Upper lobe of left lung (tissue), 6 donors: Measurements from ENCODE around the gene PELO. TPM values are rescaled to one million over a fixed set of nuclear protein-coding genes. Genes with fewer than 3 reads are reported as not detected.

ENCODE experiments used
- ATAC-seq, 2 donors: fragments of 200-7000 bp; cut with Tn5 transposase; one replicate each; pipeline ENCODE4 v1.9.1; 2022; ENCODE audit warnings: mild to moderate bottlenecking in 2 of 2, moderate library complexity in 2 of 2; ENCODE audit not compliant: low FRiP score in 2 of 2
- DNase-seq, 2 donors: peaks; one replicate each; pipeline ENCODE4 v3.0.0-alpha.2; 2019 to 2020
- H3K27ac ChIP-seq, 4 donors: fragments of 200-600 bp; sonication (generic); one replicate each; pipeline ENCODE4 v1.5.1; 2016 to 2019
- H3K27me3 ChIP-seq, 4 donors: fragments of 200-600 bp; sonication (generic); one replicate each; pipeline ENCODE4 v1.5.1; 2017 to 2019
- H3K36me3 ChIP-seq, 4 donors: fragments of 200-600 bp; sonication (generic); one replicate each; pipeline ENCODE4 v1.5.1; 2016 to 2019
- H3K4me1 ChIP-seq, 4 donors: fragments of 200-600 bp; sonication (generic); one replicate each; pipeline ENCODE4 v1.5.1; 2018 to 2019
- H3K4me3 ChIP-seq, 4 donors: fragments of 200-600 bp; sonication (generic); one replicate each; pipeline ENCODE4 v1.5.1; 2017 to 2019; ENCODE audit warnings: mild to moderate bottlenecking in 2 of 4, moderate library complexity in 1 of 4
- H3K9me3 ChIP-seq, 4 donors: fragments of 200-600 bp; sonication (generic); one replicate each; pipeline ENCODE4 v1.5.1; 2018 to 2019
- EP300 ChIP-seq, 4 donors: sonication (generic); formaldehyde crosslinking; IDR thresholded peaks; one replicate each; pipeline ENCODE4 v1.5.1; 2017; ENCODE audit warnings: antibody characterized with exemption in 4 of 4, control low read depth in 2 of 4
- POLR2A ChIP-seq, 4 donors: fragments of 450-650 bp; IDR thresholded peaks; one replicate each; pipeline ENCODE4 v1.5.1; 2016 to 2017; ENCODE audit warnings: antibody characterized with exemption in 4 of 4, mild to moderate bottlenecking in 2 of 4
- POLR2AphosphoS5 ChIP-seq, 2 donors: sonication (generic); formaldehyde crosslinking; IDR thresholded peaks; one replicate each; pipeline ENCODE4 v1.5.1; 2017; ENCODE audit warnings: antibody characterized with exemption in 2 of 2
- WGBS, 2 donors: methylation state at CpG; one replicate each; pipeline ENCODE4 v1.1.5; 2017 to 2018; 5-methylcytosine and 5-hydroxymethylcytosine counted together
- total RNA-seq, 6 donors: library from RNA; depleted of rRNA in 4 of 6; stranded (reverse); fragments of >200 nt in 4 of 6; gene quantifications; one replicate each; pipeline versions ENCODE4 v1.1.0 to v1.2.1, GENCODE V29; 2016 to 2021
- TF ChIP-seq, protein P1 (sequence below), 6 experiments: fragments of 450-650 bp in 4 of 6; fragments of 200-600 bp in 2 of 6; sonication (generic) in 2 of 6; IDR thresholded peaks; one replicate each; pipeline ENCODE4 v1.5.1; 2016 to 2019; ENCODE audit warnings: antibody characterized with exemption in 6 of 6
- donor health status: DM: no; HTN: no; CAD: no; lungs with moderate emphysema.
- donor health status: DM: no; HTN: yes; CAD: no; lungs with severe emphysema.

Gene PELO
- total RNA-seq, 6 donors from 2014 or later = 15.0 to 42.3 (median 28.7) TPM

DNA sequence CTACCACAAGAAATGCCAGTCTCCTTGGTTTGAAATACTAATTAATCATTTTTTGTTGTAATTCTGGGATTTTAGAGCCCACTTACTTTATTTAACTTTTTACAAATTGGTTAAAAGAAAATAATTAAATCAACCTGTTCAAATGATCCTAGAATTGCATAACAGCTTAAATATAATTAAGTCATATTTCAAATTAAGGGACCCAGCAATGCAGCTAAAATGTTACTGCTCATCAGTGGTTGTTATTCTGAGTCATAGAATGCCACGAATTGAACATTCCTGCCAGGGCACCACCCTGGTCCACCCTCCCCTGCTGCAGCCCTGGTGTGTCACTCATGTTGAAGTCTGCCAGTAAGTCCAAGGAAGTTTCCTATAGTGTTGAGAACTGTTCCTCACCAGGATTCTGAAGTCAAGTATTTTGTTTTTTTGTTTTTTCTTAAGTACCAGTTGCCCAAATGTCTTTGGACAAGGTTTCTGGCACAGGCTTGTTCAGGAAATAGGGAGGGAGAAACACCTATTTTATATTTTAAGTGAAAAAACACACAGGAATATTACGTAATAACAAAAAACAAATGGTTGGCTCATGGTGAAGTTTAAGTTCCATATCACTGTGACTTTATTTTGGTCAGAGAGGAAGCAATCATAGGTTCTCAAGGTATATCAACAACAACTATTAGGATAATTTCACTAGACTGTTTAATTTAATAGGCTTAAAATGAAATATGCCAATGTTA, 4.3 kb upstream of the PELO start:
- WGBS, 2 donors = 29% methylated on average over 2 of the region's 2 CpGs
- no peak for ATAC-seq
- H3K36me3 ChIP-seq = no peaks in the 10 kb centered on the region
- H3K9me3 ChIP-seq = no peaks in the 10 kb centered on the region
- TF ChIP-seq POLR2A (IDR thresholded peaks at IDR 0.05) (no peak), EP300 (IDR thresholded peaks at IDR 0.05) (peak in 1 of 4 donors; percentile 33), POLR2AphosphoS5 (IDR thresholded peaks at IDR 0.05) (peak; percentile 42 to 65)
- TF ChIP-seq, protein P1, sequence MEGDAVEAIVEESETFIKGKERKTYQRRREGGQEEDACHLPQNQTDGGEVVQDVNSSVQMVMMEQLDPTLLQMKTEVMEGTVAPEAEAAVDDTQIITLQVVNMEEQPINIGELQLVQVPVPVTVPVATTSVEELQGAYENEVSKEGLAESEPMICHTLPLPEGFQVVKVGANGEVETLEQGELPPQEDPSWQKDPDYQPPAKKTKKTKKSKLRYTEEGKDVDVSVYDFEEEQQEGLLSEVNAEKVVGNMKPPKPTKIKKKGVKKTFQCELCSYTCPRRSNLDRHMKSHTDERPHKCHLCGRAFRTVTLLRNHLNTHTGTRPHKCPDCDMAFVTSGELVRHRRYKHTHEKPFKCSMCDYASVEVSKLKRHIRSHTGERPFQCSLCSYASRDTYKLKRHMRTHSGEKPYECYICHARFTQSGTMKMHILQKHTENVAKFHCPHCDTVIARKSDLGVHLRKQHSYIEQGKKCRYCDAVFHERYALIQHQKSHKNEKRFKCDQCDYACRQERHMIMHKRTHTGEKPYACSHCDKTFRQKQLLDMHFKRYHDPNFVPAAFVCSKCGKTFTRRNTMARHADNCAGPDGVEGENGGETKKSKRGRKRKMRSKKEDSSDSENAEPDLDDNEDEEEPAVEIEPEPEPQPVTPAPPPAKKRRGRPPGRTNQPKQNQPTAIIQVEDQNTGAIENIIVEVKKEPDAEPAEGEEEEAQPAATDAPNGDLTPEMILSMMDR (IDR thresholded peaks at IDR 0.05) = no peak
- H3K4me3 ChIP-seq = no peak overlapping the region
- H3K4me1 ChIP-seq = peaks cover 7 to 18% (median 11%) of the 10 kb centered on the region in 4 donors
- DNase-seq = peak in 1 of 2 donors; percentile 45
- no peaks in the 10 kb centered on the region for H3K27me3 ChIP-seq
- peak overlapping the region in 2 of 4 donors; percentile 42 to 48 for H3K27ac ChIP-seq

DNA sequence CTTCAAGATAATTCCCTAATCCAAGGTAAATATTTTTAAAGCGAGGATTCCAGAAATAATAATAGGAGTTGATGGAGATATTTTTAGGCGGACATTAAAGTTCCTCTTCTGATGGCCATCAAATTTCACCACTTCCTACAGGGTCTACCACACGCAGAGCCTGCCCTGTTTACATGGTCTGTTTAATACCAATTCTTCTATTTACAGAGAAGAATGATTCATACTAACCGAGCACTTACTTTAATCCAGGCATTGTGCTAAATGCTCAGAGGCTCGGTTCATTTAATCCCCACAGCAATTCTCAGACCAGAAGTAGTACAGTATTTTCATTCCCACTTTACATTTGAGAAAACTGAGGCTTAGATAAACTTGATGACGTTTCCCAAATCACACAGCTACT, 3.0 kb upstream of the PELO start:
- no peaks in the 10 kb centered on the region for H3K9me3 ChIP-seq
- DNase-seq = no peak
- no peak overlapping the region for H3K4me3 ChIP-seq
- H3K27me3 ChIP-seq = no peaks in the 10 kb centered on the region
- 60 to 73% methylated on average over 6 of the region's 6 CpGs for WGBS, 2 donors
- H3K27ac ChIP-seq = no peak overlapping the region
- H3K36me3 ChIP-seq = no peaks in the 10 kb centered on the region
- peaks cover 7 to 18% (median 11%) of the 10 kb centered on the region in 4 donors for H3K4me1 ChIP-seq
- no peak for ATAC-seq
- TF ChIP-seq POLR2AphosphoS5 (IDR thresholded peaks at IDR 0.05) (no peak), EP300 (IDR thresholded peaks at IDR 0.05) (no peak), POLR2A (IDR thresholded peaks at IDR 0.05) (no peak)
- TF ChIP-seq, protein P1 (IDR thresholded peaks at IDR 0.05) = no peak

DNA sequence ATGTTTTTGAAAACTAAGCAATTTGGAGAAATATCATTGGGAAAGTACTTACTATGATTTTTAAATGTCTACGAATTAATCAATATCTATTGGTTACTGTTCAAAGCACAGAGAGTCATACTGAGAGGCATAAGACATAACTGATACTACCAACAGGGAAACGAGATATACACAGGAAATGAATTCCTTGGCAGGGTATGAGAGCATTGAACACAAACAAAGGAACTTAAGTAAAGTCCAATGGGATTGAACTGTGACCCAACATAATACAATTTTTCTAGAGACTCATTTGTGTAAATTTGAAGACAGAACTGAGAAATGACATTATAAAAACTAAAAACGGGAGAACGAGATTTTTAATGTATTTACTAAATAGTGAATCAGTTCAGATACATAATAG, 1.3 kb upstream of the PELO start:
- ATAC-seq (no peak), DNase-seq (no peak)
- Histone ChIP-seq H3K4me1 (peaks cover 7 to 18% (median 11%) of the 10 kb centered on the region in 4 donors), H3K9me3 (no peaks in the 10 kb centered on the region), H3K27me3 (no peaks in the 10 kb centered on the region), H3K36me3 (no peaks in the 10 kb centered on the region), H3K27ac (peak overlapping the region in 3 of 4 donors; percentile 89 to 94 (median 89)), H3K4me3 (no peak overlapping the region)
- TF ChIP-seq EP300 (IDR thresholded peaks at IDR 0.05) (no peak), POLR2A (IDR thresholded peaks at IDR 0.05) (no peak), POLR2AphosphoS5 (IDR thresholded peaks at IDR 0.05) (no peak)
- TF ChIP-seq, protein P1 (IDR thresholded peaks at IDR 0.05) = no peak
- 36 to 38% methylated on average over 4 of the region's 4 CpGs for WGBS, 2 donors

DNA sequence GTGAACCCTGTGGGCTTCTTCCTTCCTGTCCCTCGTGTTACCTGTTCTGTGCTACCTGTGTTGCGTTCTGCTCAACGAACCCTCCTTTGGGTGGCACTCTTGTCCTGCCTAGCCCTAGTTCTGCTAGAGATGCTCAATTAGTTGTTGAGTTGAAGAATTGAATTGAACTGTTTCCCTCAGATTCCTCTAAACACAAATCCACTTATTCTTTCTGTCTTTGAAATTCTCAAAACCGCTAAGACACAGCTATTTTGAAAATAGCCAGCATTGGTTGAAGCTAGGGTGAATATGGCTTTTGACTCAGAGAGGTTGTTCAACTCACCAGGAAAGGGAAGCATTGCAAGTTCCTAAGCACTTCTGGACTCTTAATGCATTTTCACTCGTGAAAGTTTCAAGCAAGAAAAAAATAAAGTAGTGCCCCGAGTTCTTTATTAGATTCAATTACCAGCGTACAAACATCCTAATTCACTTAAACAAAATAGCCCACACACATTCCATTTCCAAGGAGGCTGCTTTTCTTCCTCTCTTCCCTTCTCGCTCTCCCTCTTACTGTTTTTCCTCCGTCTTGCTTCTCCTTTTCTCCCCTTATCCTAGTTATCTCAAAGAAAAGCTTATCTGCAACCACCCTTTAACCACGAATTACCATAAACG, 642 bp upstream of the PELO start:
- Histone ChIP-seq H3K4me1 (peaks cover 7 to 18% (median 11%) of the 10 kb centered on the region in 4 donors), H3K27me3 (no peaks in the 10 kb centered on the region), H3K36me3 (no peaks in the 10 kb centered on the region), H3K27ac (peak overlapping the region; percentile 88 to 94 (median 89)), H3K4me3 (peak overlapping the region; percentile 51 to 81 (median 61)), H3K9me3 (no peaks in the 10 kb centered on the region)
- no peak for TF ChIP-seq EP300 (IDR thresholded peaks at IDR 0.05)
- TF ChIP-seq, protein P1 (IDR thresholded peaks at IDR 0.05) = peak in 2 of 6 experiments; percentile 27 to 40
- ATAC-seq = peak; percentile 28 to 65
- 2% methylated on average over 11 of the region's 11 CpGs for WGBS, 2 donors
- DNase-seq = peak in 1 of 2 donors; percentile 61
